ENCODE results near the gene SEC14L1.

The SEC14L1 gene

GRCh38 chr17:77163511-77164280 lies 22.9 kb downstream of the SEC14L1 start:
- Histone ChIP-seq H3K9me3 (ENCODE audit: low read length) (peaks cover 13% of the 10 kb centered on the region), H3K36me3 (ENCODE audit: insufficient read depth, low read length) (no peaks in the 10 kb centered on the region), H3K4me1 (ENCODE audit: insufficient read depth, low read length) (peaks cover 53% of the 10 kb centered on the region), H3K4me3 (ENCODE audit: low read length) (no peak overlapping the region), H2AFZ (ENCODE audit: low read depth, low read length) (no peak overlapping the region), H3K27me3 (ENCODE audit: insufficient read depth, low read length) (no peaks in the 10 kb centered on the region)

DNA sequence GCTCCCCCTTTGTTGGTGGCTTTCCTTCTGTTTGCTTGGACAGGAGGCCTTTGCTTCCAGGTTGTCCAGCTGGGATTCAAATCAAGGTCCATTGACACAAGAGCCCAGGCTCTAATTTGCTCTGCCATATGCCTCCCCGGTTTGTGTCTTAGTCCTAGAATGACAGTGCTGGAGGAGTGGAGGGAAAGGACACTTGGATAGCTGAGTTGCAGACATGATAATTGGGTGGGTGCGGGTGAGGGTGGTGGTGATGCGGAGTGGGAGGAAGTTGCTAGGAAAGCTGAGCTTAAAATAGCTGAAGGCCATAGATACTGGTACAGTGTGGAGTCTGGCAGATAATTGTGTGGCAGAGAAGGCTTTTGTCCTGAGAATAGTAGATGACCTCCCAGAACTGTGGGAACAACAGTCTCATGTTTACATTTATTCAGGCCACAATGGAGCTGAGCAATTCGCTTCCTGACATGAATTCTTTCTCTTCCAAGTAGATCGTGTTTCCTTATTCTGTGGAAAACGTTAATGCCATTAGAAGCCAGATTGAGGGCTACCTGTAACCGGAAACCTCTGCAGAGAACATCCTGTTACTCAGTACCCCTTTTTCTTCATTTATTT lies 23.8 kb downstream of the SEC14L1 start:
- no peak overlapping the region for H3K4me3 ChIP-seq (ENCODE audit: low read length)
- H2AFZ ChIP-seq (ENCODE audit: low read depth, low read length): no peak overlapping the region
- no peaks in the 10 kb centered on the region for H3K27me3 ChIP-seq (ENCODE audit: insufficient read depth, low read length)
- peaks cover 18% of the 10 kb centered on the region for H3K9me3 ChIP-seq (ENCODE audit: low read length)
- H3K36me3 ChIP-seq (ENCODE audit: insufficient read depth, low read length): no peaks in the 10 kb centered on the region
- H3K4me1 ChIP-seq (ENCODE audit: insufficient read depth, low read length): peaks cover 52% of the 10 kb centered on the region

DNA sequence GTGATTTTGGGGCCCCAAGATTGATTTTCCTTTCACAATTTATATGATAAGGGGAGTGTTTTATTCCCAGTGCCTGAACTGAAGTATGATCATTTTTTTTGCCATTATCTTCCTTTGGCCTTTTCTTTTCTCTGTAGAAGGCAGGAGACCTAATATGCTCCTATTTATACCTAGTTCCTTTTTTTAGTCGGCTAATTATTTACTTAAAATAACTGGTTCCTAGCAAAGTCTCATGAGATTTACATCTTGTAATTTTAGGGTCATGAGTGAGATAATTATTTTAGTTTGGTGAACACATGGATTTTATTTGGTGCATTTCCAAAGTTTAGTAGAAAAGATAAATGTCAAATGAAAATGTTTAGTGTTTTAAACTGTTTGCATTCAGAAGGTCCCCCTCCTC lies 24.8 kb downstream of the SEC14L1 start:
- H3K4me1 ChIP-seq (ENCODE audit: insufficient read depth, low read length): peaks cover 42% of the 10 kb centered on the region
- no peak overlapping the region for H2AFZ ChIP-seq (ENCODE audit: low read depth, low read length)
- no peaks in the 10 kb centered on the region for H3K36me3 ChIP-seq (ENCODE audit: insufficient read depth, low read length)
- H3K4me3 ChIP-seq (ENCODE audit: low read length): no peak overlapping the region
- peaks cover 18% of the 10 kb centered on the region for H3K9me3 ChIP-seq (ENCODE audit: low read length)
- no peaks in the 10 kb centered on the region for H3K27me3 ChIP-seq (ENCODE audit: insufficient read depth, low read length)

DNA sequence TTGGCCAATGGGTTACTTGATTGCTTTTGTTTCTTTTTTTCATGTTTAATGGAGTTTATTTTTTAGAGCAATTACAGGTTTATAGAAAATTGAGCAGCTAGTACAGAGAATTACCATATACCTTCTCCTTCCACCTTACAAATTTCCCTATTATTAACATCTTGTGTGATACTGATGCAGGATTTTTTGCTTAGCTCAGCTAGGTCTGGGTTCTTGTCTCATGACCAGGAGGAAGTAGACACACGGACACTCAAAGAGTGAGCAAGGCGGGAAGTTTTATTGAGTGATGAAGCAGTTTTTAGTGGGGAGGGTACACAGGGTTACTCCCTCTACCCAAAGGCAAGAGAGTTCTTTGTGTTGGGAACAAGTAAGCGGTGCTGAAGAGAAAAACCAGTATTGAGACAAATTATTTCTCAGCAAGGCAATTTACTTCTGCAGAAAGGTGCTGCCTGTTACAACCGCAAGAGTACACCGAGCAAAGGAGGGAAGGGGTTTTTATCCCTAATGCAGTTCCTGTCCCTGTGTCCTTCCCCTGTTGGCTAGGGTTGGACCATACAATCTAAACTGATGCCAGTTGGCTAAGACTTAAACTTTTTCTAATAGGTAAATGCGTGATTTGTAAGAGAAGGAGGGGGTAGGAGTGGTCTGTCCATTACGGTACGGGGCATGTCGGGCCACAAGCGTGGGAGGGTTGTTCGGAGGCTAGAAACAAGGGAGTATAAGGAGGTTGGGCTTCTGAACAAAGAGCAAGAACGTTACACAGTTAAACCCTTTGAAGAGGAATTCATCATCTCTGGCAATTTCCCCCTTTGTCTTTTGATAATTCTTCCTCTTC lies 26.9 kb downstream of the SEC14L1 start:
- Histone ChIP-seq H3K4me3 (ENCODE audit: low read length) (no peak overlapping the region), H3K4me1 (ENCODE audit: insufficient read depth, low read length) (peaks cover 31% of the 10 kb centered on the region), H3K36me3 (ENCODE audit: insufficient read depth, low read length) (no peaks in the 10 kb centered on the region), H2AFZ (ENCODE audit: low read depth, low read length) (no peak overlapping the region), H3K27me3 (ENCODE audit: insufficient read depth, low read length) (no peaks in the 10 kb centered on the region), H3K9me3 (ENCODE audit: low read length) (peaks cover 20% of the 10 kb centered on the region)

DNA sequence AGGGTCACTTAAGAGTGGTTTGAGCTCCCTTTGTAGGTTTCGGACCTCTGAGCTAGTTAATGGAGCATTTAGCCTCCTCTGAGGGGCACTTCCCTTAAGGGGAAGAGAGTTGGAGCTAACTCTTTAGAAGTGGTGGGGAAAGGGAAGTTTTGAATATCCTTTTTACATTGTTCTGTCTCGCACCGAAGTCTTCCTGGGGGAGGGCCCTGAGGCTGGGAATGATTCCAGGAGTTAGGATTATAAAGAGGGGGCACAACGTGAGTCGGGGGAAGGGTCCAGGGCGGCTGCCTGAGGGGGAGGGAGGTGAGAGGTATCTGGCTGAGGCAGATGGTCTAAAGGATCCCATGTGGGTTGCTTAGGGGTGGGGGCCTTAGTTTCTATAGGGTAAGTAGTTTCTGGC lies 32.3 kb downstream of the SEC14L1 start:
- no peaks in the 10 kb centered on the region for H3K4me1 ChIP-seq (ENCODE audit: insufficient read depth, low read length)
- no peak overlapping the region for H2AFZ ChIP-seq (ENCODE audit: low read depth, low read length)
- peaks cover 22% of the 10 kb centered on the region for H3K9me3 ChIP-seq (ENCODE audit: low read length)
- H3K27me3 ChIP-seq (ENCODE audit: insufficient read depth, low read length): no peaks in the 10 kb centered on the region
- peaks cover 3% of the 10 kb centered on the region for H3K36me3 ChIP-seq (ENCODE audit: insufficient read depth, low read length)
- H3K4me3 ChIP-seq (ENCODE audit: low read length): no peak overlapping the region

- no peak overlapping the region for H3K4me3 ChIP-seq (ENCODE audit: low read length)
- H3K9me3 ChIP-seq (ENCODE audit: low read length): peaks cover 12% of the 10 kb centered on the region
- no peaks in the 10 kb centered on the region for H3K4me1 ChIP-seq (ENCODE audit: insufficient read depth, low read length)
- no peak overlapping the region for H2AFZ ChIP-seq (ENCODE audit: low read depth, low read length)
- H3K36me3 ChIP-seq (ENCODE audit: insufficient read depth, low read length): peaks cover 3% of the 10 kb centered on the region
- no peaks in the 10 kb centered on the region for H3K27me3 ChIP-seq (ENCODE audit: insufficient read depth, low read length)
Measured at GRCh38 chr17:77174928-77175661, 34.3 kb downstream of the SEC14L1 start.

DNA sequence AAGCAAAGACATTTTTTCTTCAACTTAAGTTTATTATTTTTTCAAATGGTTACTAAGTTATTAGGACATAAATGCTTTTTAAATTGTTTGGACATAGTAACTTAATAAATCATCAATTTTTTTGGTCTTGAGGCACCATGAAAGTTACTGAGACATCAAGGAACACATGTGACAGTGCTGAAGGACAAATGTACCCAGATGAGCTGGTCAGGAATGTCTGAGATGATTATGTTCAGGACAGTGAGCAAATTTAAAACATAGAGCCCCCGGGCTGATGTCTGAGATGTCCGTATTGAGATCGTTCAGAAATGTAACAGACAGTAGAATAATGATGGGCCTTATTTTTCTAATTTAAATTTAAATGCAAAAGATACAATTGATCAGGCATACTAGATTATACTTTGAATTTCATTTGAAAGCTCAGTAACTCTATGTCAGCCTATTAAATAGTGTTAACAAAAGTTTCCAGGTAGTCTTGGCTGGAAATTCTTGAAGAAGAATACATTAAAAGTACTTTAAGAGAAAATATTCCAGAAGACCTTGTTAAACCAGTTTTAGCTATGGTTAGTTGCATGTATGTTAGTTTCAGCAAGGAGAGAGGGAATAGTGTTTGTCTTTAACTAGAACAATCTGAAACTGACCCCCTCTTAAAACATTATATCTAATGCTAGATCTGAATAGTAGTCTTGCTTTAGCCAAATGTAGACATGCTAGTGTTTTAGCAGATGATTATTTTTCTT lies 36.4 kb downstream of the SEC14L1 start:
- Histone ChIP-seq H3K27me3 (ENCODE audit: insufficient read depth, low read length) (no peaks in the 10 kb centered on the region), H3K9me3 (ENCODE audit: low read length) (peaks cover 16% of the 10 kb centered on the region), H2AFZ (ENCODE audit: low read depth, low read length) (no peak overlapping the region), H3K36me3 (ENCODE audit: insufficient read depth, low read length) (peaks cover 3% of the 10 kb centered on the region), H3K4me3 (ENCODE audit: low read length) (no peak overlapping the region), H3K4me1 (ENCODE audit: insufficient read depth, low read length) (no peaks in the 10 kb centered on the region)

- Histone ChIP-seq H3K27me3 (ENCODE audit: insufficient read depth, low read length) (no peaks in the 10 kb centered on the region), H3K4me1 (ENCODE audit: insufficient read depth, low read length) (no peaks in the 10 kb centered on the region), H3K9me3 (ENCODE audit: low read length) (peaks cover 14% of the 10 kb centered on the region), H2AFZ (ENCODE audit: low read depth, low read length) (no peak overlapping the region), H3K36me3 (ENCODE audit: insufficient read depth, low read length) (peaks cover 3% of the 10 kb centered on the region), H3K4me3 (ENCODE audit: low read length) (no peak overlapping the region)
Measured at GRCh38 chr17:77178050-77178449, 37.3 kb downstream of the SEC14L1 start.

- Histone ChIP-seq H3K36me3 (ENCODE audit: insufficient read depth, low read length) (peaks cover 3% of the 10 kb centered on the region), H3K4me1 (ENCODE audit: insufficient read depth, low read length) (no peaks in the 10 kb centered on the region), H3K27me3 (ENCODE audit: insufficient read depth, low read length) (no peaks in the 10 kb centered on the region)
Measured at GRCh38 chr17:77178563-77178962, 37.8 kb downstream of the SEC14L1 start.

DNA sequence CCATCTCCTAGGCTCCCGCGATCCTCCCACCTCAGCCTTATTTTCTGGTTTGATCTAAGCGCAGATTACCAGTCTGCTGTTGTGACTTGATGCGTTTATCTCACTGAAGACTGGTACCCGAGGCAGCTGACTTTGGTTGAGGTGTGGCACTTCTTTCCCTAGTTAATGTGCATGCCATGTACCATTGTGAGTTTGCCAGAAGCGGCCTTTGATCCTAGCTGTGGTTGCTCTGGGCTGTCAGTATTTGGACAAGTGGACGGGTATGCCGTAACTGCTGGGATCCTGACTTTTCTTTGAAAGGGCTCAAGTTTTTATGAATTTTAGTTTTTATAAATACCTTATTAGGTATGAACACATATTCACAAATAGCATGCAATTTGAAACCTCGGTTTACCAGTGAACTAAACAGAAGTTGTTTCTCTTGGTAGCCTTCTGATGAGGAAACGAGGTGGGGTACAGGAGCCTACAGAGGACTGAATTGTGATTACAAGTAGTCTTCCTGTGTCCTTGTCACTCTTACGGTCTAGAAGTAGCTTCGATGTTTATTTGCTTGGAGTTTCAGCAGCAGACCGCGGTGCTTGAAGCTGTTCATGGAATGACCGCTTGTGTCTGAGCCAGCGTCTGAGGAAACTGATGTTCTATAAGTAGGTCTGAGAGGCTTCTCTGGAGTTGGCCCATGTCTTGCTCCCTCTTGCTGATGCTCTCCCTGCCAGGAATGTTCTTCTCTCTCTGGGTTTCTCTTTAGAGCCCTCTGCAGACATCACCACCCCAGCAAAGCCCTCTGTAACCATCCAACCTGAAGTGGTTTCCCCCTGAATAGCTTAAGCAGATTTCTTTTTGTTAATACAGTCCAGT lies 40.0 kb downstream of the SEC14L1 start:
- no peaks in the 10 kb centered on the region for H3K27me3 ChIP-seq (ENCODE audit: insufficient read depth, low read length)
- peaks cover 18% of the 10 kb centered on the region for H3K4me1 ChIP-seq (ENCODE audit: insufficient read depth, low read length)
- no peaks in the 10 kb centered on the region for H3K36me3 ChIP-seq (ENCODE audit: insufficient read depth, low read length)
- H3K4me3 ChIP-seq (ENCODE audit: low read length): no peak overlapping the region
- H2AFZ ChIP-seq (ENCODE audit: low read depth, low read length): no peak overlapping the region
- peaks cover 4% of the 10 kb centered on the region for H3K9me3 ChIP-seq (ENCODE audit: low read length)

More at GRCh38 chr17:77178563-77178962, 37.8 kb downstream of the SEC14L1 start:
- peaks cover 14% of the 10 kb centered on the region for H3K9me3 ChIP-seq (ENCODE audit: low read length)
- no peak overlapping the region for H3K4me3 ChIP-seq (ENCODE audit: low read length)
- H2AFZ ChIP-seq (ENCODE audit: low read depth, low read length): no peak overlapping the region

DNA sequence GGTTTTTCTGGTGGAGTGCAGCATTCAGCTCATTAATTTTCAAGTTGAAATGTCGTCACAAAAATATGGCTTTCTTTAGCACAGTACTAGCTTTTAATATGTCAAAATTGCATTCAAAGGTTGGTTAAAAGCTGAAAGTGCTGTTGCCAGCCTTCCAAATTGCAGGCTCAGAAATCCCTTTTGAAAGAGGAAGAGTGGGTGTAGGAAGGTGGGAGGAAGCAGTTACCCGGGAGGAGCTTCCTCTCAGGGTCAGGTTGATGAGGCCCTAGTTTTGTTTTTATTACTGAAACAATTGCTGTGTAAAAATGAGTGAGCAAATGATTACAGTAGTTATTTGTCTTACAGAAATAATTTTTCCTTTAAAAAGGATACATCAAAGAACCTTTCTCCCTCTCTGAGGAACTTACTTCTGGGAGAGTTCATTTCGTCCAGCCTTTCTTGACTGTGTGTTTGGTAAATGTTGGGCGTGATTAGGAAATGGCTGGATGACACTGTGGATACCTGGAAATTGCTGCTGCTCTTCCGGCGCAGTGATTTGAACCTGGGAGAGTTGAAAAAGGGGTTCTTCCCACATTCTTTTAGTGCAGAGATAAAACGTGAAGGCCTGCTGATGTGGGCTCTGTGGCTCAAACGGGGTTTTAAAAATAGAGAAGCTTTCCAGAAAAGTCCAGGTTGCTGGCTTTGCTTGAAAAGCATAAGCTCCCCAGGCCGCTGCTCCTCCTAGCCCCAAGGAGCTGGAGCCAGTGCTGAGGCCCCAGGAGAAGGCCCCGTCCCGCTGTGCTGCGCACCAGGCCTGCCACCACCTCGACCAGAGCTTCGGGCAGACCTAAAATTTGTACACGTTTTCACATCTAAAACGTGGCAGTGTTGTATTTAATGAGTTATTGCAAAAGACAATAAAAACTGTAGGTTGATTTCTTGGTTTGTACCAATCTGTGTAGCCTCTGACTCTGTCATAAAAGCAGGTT lies 41.7 kb downstream of the SEC14L1 start:
- Histone ChIP-seq H3K4me3 (ENCODE audit: low read length) (no peak overlapping the region), H3K36me3 (ENCODE audit: insufficient read depth, low read length) (no peaks in the 10 kb centered on the region), H2AFZ (ENCODE audit: low read depth, low read length) (no peak overlapping the region), H3K4me1 (ENCODE audit: insufficient read depth, low read length) (peaks cover 25% of the 10 kb centered on the region), H3K27me3 (ENCODE audit: insufficient read depth, low read length) (no peaks in the 10 kb centered on the region), H3K9me3 (ENCODE audit: low read length) (peaks cover 4% of the 10 kb centered on the region)
